GM12892 (cell line): Measurements from ENCODE around the gene CEMIP2.

Source experiments
- POLR2A ChIP-seq: IDR thresholded peaks from 2 replicates; pipeline ENCODE4 v1.6.1; 2011; ENCODE audit warnings: low read depth, low read length, control low read depth
- TAF1 ChIP-seq: IDR thresholded peaks from 2 replicates; pipeline ENCODE4 v1.6.1; 2011; ENCODE audit warnings: low read depth, mild to moderate bottlenecking, control low read depth, low read length, borderline replicate concordance

GRCh38 chr9:71636143-71636839 lies 132.0 kb downstream of the CEMIP2 start:
- TF ChIP-seq POLR2A (no peak), TAF1 (no peak)
